GM18873 (cell line): Measurements from ENCODE around the gene ADSS1.

Experiments
- ATAC-seq: cut with Tn5 transposase; IDR thresholded peaks from one replicate; pipeline ENCODE4 v1.9.1; 2021; ENCODE audit warnings: mild to moderate bottlenecking, moderate library complexity, moderate number of reproducible peaks; ENCODE audit not compliant: unreplicated experiment, low FRiP score

The ADSS1 gene

GRCh38 chr14:104686624-104687517 lies 37.2 kb upstream of the ADSS1 start:
- no peak for ATAC-seq

- no peak for ATAC-seq
These were observed 36.2 kb upstream of the ADSS1 start for GRCh38 chr14:104687601-104688504.

GRCh38 chr14:104688505-104689108 lies 35.4 kb upstream of the ADSS1 start:
- ATAC-seq = no peak

DNA sequence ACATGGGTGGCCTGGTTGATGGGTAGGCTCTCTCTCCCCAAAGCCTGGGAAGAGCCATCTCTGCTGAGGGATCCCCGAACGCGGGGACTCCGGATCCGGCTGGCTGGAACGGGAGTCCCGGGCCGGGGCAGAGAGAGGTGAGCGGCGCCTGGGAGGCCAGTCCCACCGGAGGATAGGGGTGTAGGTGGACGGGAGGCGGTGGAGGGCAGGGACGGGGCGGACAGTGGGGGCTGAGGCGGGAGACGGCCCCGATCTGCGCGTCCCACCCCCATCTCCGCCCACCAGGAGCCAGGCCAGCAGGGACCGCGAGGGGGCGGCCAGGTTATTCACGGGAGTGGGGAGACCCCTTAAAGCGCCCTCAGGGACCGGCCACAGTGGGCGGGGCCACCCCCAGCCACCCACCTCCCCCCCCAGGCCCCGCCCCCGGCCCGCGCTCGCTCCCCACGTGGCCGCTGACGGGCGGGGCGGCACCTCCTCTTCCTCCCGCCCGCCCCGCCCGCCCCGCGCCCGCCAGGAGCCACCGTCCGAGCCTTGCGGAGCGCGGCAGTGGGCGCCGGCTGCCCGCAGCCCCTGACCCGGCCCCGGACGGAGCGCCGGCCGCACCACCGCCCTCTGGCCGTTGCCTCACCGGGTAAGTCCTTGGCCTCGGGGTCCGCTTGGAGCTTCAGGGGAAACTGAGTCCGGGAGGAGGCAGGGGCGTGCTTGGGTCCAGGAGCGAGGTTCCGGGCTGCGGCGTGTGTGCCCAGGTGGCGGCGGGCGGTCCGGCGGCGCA lies 34.7 kb upstream of the ADSS1 start, which contains the start of gene INF2:
Gene INF2, plus strand, starts transcription at position 510 of the 772 bp plus-strand sequence. CDS start 11,748 bp downstream, outside the sequence.
- no peak for ATAC-seq

- no peak for ATAC-seq
These were observed 33.9 kb upstream of the ADSS1 start for GRCh38 chr14:104689881-104690711.

DNA sequence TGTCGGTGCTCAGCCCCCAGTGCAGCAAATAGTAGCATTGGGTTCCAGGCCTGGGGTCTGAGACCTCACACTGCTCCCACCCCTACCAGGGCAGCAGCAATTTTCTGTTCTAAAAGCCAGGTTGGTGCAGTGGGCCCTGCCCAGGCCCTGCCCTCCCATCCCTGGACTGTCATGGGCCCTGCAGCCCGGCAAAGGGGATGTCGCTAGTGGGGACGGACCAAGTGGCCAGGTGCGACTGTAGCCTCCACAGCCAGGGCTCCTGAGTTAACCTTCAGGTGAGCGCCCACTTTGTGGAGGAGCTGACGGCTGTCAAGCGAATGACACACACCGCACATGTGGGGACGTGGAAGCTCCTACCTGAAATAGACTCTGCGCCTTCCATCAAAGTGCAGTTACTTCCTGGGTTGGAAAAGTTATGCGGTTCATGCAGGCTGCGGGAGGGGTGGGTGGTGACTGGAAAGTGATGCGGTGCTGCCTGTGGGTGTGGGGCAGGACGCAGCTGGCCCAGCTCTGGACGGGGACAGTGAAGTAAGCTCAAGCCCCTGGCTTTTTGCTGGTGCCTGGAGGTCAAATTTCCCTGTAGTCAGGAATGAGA lies 33.1 kb upstream of the ADSS1 start:
- ATAC-seq = no peak

DNA sequence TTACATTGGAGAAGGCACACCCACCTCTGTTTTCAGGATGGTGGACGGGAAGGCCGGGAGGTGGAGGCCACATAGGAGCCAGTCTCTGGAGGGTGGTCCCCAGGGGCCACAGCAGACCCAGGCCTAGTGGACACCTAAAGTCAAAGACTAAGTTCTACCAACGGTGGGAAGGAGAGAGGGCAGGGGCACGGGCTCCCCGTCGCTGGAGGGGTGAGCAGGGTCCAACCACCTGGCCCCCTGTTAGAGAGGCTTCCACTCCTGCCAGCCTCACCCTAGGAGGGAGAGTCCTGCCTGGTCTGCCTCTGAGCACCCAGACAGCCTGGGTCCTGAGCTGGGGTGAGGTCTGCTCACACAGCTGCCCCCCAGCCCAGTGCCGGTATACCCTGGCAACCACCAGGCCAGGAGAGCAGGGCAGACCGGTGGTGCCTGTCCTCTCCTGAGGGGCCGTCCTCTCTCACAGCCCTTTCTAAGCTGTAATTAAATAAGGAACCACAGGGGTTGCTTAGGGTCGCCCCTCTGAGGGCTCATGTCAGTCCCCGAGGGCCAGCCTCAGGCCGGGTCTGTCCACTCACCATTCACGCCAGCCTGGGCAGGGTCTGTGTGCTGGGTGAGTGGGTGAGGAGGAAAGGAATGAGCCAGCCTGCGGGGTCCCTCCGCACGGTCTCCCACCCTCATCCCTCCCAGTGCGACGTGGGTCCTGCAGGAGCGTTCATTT lies 32.3 kb upstream of the ADSS1 start:
- no peak for ATAC-seq

- ATAC-seq = no peak
These were observed 31.6 kb upstream of the ADSS1 start for GRCh38 chr14:104692261-104692938.

- ATAC-seq = no peak
These were observed 31.1 kb upstream of the ADSS1 start for GRCh38 chr14:104692939-104693315.

DNA sequence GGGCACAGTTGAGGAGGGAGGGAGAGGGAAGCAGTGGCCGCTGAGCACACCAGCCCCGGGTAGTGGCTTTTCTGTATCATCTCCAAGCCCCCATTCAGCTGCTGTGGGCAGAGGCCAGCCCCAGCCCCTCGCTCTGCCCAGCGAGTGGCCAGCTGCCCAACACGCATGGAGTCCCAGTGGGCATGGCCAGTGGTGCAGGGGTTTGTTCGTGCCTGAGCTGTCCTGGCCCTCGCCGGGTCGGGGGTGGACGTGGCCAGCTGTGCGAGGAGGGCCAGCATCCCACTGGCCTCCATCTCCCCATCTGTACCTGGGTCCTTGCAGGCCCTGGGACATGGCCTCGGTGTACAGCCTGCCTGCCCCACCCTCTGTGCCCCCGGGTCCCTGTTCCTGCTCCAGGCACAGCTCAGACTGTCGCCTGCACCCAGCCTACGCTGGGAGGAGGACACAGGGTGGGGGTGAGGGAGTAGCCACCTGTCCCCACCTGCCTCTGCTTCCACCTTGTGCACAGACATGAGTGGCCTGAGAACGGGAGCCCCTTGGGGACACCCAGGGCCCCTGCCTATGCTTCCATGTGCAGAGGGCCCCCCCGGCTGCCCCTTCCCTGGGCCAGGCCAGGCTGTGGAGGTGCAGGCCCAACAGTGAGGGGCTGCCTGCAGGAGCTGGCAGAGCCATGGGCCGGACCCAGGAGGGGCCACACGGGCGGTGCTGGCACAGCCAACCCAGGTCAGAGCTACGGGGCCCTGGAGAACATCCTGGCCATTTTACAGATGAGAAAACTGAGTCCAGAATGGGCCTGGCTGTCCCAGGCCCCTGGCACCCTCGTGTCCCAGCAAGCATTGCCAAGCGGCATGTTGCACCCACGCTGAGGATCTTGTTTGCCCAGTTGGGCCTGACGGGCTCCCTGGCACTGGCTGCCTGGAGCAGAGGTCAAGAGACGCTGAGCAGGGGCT lies 30.3 kb upstream of the ADSS1 start:
- ATAC-seq = no peak

DNA sequence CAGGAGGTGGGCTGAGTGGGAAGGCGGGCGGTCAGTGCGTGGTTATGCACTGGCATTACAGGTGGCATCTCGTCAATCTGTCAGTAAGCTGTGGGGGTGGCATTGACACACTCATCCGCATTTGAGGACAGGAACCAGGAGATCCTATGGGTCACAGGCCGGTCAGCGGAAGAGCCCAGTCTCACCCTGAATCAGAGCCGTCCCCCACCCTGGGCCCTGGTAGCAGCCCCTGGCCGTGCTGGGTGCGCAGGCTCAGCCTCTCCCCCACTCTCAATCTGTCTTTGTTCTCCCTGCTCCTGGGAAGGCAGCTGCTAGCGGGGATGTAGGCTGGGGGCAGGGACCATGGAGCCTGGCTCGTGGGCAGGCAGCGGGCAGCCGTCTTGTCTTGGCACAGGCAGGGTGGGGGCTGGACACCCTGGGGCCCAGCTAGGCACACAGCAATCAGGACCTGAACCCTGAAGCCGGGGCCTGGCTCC lies 29.5 kb upstream of the ADSS1 start:
- ATAC-seq = no peak

- no peak for ATAC-seq
These were observed 28.9 kb upstream of the ADSS1 start for GRCh38 chr14:104694991-104695659.

DNA sequence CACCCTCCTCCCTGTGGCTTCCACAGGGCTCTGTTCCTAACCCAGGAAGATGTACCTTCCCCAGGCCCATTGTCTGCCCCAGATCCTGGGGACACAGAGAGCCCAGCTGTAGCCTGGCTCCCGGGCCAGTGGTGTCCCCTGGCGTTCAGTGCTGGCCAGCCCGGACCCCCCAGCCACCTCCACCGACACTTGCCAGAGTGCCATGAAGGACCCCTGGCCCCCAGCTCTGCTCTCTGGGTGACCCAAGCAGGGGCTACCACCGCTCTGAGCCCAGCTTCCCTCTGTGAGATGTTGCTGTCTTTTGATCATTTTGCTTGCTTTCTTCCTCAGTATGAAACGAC lies 28.4 kb upstream of the ADSS1 start:
- ATAC-seq = no peak

DNA sequence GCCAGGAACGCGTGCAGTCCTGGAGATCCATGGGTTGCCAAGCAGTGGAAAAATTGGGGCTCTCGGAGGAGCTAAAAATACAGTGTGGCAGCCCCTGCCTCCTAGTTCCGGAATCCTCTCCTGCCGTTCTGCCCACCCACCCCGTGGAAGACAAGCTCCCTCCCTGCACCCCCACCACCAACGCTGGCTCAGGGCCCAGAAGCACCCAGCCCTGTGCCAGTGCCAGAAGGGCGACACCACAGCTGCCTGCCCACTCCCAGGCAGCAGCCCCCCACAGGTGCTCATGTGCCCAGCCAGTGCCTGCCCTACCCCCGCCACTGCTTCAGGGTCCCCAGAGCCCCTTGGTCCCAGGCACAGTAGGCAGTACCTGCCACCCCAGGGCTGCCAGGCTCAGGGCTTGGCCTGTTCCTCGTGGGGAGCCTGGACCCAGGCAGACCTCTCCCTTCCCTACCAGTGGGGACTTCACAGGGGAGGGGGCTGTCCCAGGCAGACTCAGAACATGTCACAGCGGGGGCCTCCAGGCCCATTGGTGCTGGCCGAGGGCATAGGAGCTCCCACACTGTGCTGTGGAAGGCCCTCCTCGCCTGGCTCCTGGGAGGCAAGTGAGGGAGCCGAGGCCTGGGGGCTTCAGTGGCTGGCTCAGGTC lies 27.2 kb upstream of the ADSS1 start:
- ATAC-seq = no peak

DNA sequence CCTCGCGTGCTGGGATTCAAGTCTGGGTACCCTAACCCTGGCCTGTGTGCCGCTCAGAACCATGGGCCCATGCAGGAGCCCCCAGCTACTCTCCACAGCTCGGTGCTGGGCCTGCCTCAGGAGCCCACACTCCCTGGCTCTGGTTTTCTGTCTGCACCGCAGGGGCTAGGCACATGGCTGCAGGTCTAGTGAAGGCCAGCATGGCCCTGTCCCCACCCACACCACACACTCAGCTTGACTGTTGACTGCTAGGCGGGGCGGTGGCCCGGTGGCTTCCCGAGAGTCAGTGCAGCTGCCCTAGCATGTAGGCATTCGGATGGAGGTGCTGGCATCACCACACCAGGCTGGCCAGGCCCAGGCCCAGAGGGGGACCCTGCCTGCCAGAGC lies 26.7 kb upstream of the ADSS1 start:
- no peak for ATAC-seq
